Testis (tissue), 2 donors: ENCODE data around the gene PLXDC2.

Experiments
- POLR2A ChIP-seq: fragments of 450-650 bp; IDR thresholded peaks from one replicate; pipeline ENCODE4 v1.6.1; 2017; ENCODE audit warnings: antibody characterized with exemption, mild to moderate bottlenecking, moderate library complexity
- TF ChIP-seq, protein P1 (sequence below), 3 experiments: fragments of 450-650 bp in 2 of 3; fragments of 200-600 bp in 1 of 3; sonication (generic) in 1 of 3; IDR thresholded peaks; one replicate each; pipeline ENCODE4 v1.5.1; 2016 to 2019; ENCODE audit warnings: antibody characterized with exemption in 3 of 3, mild to moderate bottlenecking in 2 of 3, moderate library complexity in 1 of 3

DNA sequence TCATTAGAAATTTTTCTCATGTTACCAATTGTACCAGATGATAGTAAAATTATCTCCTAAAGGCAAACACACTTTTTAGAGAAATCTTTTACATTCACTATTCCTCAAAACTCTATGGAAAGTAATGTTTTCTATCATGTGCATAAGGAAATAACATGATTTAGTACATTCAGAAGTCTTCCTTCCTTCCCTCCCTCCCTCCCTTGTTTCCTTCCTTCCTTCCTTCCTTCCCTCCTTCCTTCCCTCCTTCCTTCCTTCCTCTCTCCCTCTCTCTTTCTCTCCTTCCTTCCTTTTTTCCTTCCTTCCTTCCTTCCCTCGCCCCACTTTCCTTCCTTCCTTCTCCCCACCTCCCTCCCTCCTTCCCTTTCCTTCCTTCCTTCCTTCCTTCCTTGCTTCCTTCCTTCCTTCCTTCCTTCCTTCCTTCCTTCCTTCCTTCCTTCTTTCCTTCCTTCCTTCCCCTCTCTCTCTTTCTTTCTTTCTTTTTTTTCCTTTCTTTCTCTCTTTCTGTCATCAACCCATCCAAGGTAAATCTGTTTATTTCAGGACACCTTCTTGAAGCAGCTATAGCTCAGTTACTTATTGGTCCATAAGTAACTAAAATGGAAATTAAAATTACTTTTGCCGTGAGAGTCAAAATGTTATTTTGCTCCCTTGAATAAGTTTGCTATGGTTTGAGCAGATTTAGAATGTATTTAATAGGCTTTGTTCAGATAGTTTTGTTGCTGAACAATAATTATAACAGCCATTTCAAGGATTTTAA, 197.9 kb downstream of the PLXDC2 start:
- TF ChIP-seq, protein P1, sequence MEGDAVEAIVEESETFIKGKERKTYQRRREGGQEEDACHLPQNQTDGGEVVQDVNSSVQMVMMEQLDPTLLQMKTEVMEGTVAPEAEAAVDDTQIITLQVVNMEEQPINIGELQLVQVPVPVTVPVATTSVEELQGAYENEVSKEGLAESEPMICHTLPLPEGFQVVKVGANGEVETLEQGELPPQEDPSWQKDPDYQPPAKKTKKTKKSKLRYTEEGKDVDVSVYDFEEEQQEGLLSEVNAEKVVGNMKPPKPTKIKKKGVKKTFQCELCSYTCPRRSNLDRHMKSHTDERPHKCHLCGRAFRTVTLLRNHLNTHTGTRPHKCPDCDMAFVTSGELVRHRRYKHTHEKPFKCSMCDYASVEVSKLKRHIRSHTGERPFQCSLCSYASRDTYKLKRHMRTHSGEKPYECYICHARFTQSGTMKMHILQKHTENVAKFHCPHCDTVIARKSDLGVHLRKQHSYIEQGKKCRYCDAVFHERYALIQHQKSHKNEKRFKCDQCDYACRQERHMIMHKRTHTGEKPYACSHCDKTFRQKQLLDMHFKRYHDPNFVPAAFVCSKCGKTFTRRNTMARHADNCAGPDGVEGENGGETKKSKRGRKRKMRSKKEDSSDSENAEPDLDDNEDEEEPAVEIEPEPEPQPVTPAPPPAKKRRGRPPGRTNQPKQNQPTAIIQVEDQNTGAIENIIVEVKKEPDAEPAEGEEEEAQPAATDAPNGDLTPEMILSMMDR (IDR thresholded peaks at IDR 0.05) = no peak
- TF ChIP-seq POLR2A = no peak
